HEK293 (cell line): ENCODE data around the gene CELSR1.
A peak's percentile ranks its signal among the peaks of the same experiment; 100 is the strongest.

Source experiments
- CTCF ChIA-PET: fragments of 350-600 bp; formaldehyde crosslinking; extraction: SDS; loops from one replicate; lab custom pipeline; 2021; ENCODE audit warnings: antibody characterized with exemption; lab: Yijun Ruan, JAX
- POLR2A ChIA-PET: fragments of 300-600 bp; formaldehyde crosslinking; extraction: SDS; loops from one replicate; lab custom pipeline; 2020; ENCODE audit warnings: antibody characterized with exemption, inconsistent platforms; lab: Yijun Ruan, JAX
- H3K27ac ChIP-seq: fragments of 200-500 bp; sonication (Bioruptor generic); 2 replicates; pipeline ENCODE4 v1.5.1; 2014; ENCODE audit warnings: low read depth, low read length, control low read depth, inconsistent platforms; ENCODE audit errors: extremely low read depth
- H3K36me3 ChIP-seq, 2 experiments: fragments of 200-500 bp in 1 of 2; sonication (Bioruptor generic) in 1 of 2; 1 replicate in 1 of 2; 2 replicates in 1 of 2; pipeline ENCODE4 v1.5.1; 2014 to 2017; ENCODE audit warnings: inconsistent platforms in 2 of 2, low read length in 2 of 2; ENCODE audit not compliant: control insufficient read depth in 2 of 2, insufficient read depth in 1 of 2
- H3K4me1 ChIP-seq: fragments of 200-500 bp; sonication (Bioruptor generic); 2 replicates; pipeline ENCODE4 v1.5.1; 2014; ENCODE audit warnings: mild to moderate bottlenecking, low read length, inconsistent platforms; ENCODE audit not compliant: control insufficient read depth, insufficient read depth
- H3K4me3 ChIP-seq: 2 replicates; pipeline ENCODE4 v1.5.1; 2011; ENCODE audit warnings: low read depth, mild to moderate bottlenecking, control low read depth, low read length, moderate library complexity
- H3K9me3 ChIP-seq: fragments of 200-500 bp; sonication (Bioruptor generic); 2 replicates; pipeline ENCODE4 v1.5.1; 2014; ENCODE audit warnings: low read depth, low read length, inconsistent platforms; ENCODE audit not compliant: control insufficient read depth, insufficient read depth
- GLIS1 ChIP-seq: fragments of 450-650 bp; formaldehyde crosslinking; IDR thresholded peaks from 2 replicates; pipeline ENCODE4 v1.5.1; 2016; ENCODE audit warnings: missing biosample characterization, missing genetic modification characterization
- GLIS2 ChIP-seq: fragments of 450-650 bp; formaldehyde crosslinking; IDR thresholded peaks from 2 replicates; pipeline ENCODE4 v1.5.1; 2016; ENCODE audit warnings: missing biosample characterization, missing genetic modification characterization
- KLF1 ChIP-seq: fragments of 450-650 bp; formaldehyde crosslinking; IDR thresholded peaks from 2 replicates; pipeline ENCODE4 v1.5.1; 2016; ENCODE audit warnings: missing biosample characterization, missing genetic modification characterization
- MZF1 ChIP-seq: fragments of 450-650 bp; formaldehyde crosslinking; IDR thresholded peaks from 2 replicates; pipeline ENCODE4 v1.5.1; 2017; ENCODE audit warnings: missing biosample characterization, missing genetic modification characterization, borderline replicate concordance
- PATZ1 ChIP-seq: fragments of 450-650 bp; formaldehyde crosslinking; IDR thresholded peaks from 2 replicates; pipeline ENCODE4 v1.5.1; 2016; ENCODE audit warnings: missing biosample characterization, missing genetic modification characterization
- SP2 ChIP-seq: fragments of 450-650 bp; formaldehyde crosslinking; IDR thresholded peaks from 2 replicates; pipeline ENCODE4 v1.5.1; 2016; ENCODE audit warnings: missing biosample characterization, missing genetic modification characterization
- YY1 ChIP-seq: fragments of 450-650 bp; formaldehyde crosslinking; IDR thresholded peaks from 2 replicates; pipeline ENCODE4 v1.5.1; 2018; ENCODE audit warnings: missing biosample characterization, missing genetic modification characterization
- ZNF148 ChIP-seq: fragments of 450-650 bp; formaldehyde crosslinking; IDR thresholded peaks from 2 replicates; pipeline ENCODE4 v1.5.0; 2017; ENCODE audit warnings: missing biosample characterization, missing genetic modification characterization, borderline replicate concordance
- ZNF214 ChIP-seq: fragments of 450-650 bp; formaldehyde crosslinking; IDR thresholded peaks from 2 replicates; pipeline ENCODE4 v1.5.1; 2017; ENCODE audit warnings: missing biosample characterization, mild to moderate bottlenecking, missing genetic modification characterization, borderline replicate concordance
- ZNF223 ChIP-seq: fragments of 450-650 bp; formaldehyde crosslinking; IDR thresholded peaks from 2 replicates; pipeline ENCODE4 v1.5.1; 2016; ENCODE audit warnings: missing biosample characterization, missing genetic modification characterization
- ZNF335 ChIP-seq: fragments of 450-650 bp; formaldehyde crosslinking; conservative IDR thresholded peaks from 2 replicates; pipeline ENCODE4 v1.5.1; 2016; ENCODE audit warnings: missing biosample characterization, missing genetic modification characterization
- ZNF362 ChIP-seq: fragments of 450-650 bp; formaldehyde crosslinking; IDR thresholded peaks from 2 replicates; pipeline ENCODE4 v1.5.1; 2016; ENCODE audit warnings: missing biosample characterization, missing genetic modification characterization
- ZNF398 ChIP-seq: fragments of 450-650 bp; formaldehyde crosslinking; IDR thresholded peaks from 2 replicates; pipeline ENCODE4 v1.5.1; 2017; ENCODE audit warnings: missing biosample characterization, missing genetic modification characterization
- ZNF48 ChIP-seq: fragments of 450-650 bp; formaldehyde crosslinking; IDR thresholded peaks from 2 replicates; pipeline ENCODE4 v1.5.1; 2016; ENCODE audit warnings: missing biosample characterization, missing genetic modification characterization
- ZNF555 ChIP-seq: fragments of 450-650 bp; formaldehyde crosslinking; conservative IDR thresholded peaks from 2 replicates; pipeline ENCODE4 v1.5.1; 2017; ENCODE audit warnings: missing biosample characterization, mild to moderate bottlenecking, missing genetic modification characterization, inconsistent platforms
- ZNF621 ChIP-seq: fragments of 450-650 bp; formaldehyde crosslinking; IDR thresholded peaks from 2 replicates; pipeline ENCODE4 v1.5.1; 2017; ENCODE audit warnings: missing biosample characterization, missing genetic modification characterization
- ZNF624 ChIP-seq: fragments of 450-650 bp; formaldehyde crosslinking; IDR thresholded peaks from 2 replicates; pipeline ENCODE4 v1.5.1; 2017; ENCODE audit warnings: missing biosample characterization, missing genetic modification characterization
- TF ChIP-seq, protein P1 (sequence below): fragments of 450-650 bp; formaldehyde crosslinking; IDR thresholded peaks from 2 replicates; pipeline ENCODE4 v1.5.1; 2016; ENCODE audit warnings: missing biosample characterization, missing genetic modification characterization
- TF ChIP-seq, protein P2 (sequence below): fragments of 450-650 bp; formaldehyde crosslinking; IDR thresholded peaks from 2 replicates; pipeline ENCODE4 v1.5.1; 2017; ENCODE audit warnings: missing biosample characterization, missing genetic modification characterization
- TF ChIP-seq, protein P3 (sequence below): fragments of 450-650 bp; formaldehyde crosslinking; IDR thresholded peaks from 2 replicates; pipeline ENCODE4; 2016; ENCODE audit warnings: missing biosample characterization, missing genetic modification characterization

The CELSR1 gene

GRCh38 chr22:46540874-46541273, 3.5 kb upstream of the CELSR1 start (continued):
- no peak for TF ChIP-seq ZNF398 (tag by site-specific recombination)

- H3K4me3 ChIP-seq: no peak overlapping the region
These were observed 1.7 kb upstream of the CELSR1 start for GRCh38 chr22:46539169-46539568.

DNA sequence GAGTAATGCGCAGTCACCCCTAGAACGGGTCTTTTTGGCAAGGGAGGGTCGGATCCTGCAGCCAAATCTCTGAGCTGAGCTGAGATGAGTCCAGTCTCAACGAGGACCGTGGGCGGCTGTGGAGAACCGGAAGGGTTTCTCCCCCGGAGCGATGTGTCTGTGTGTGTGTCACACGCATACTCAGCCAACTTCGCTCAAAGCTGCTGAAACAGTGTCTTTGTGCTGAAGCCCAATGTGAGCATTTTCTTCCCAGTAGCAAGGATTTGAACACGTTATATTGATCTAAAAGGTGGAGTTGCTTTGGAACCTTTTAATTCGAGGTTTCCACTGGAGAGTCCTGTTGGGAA, 1.4 kb upstream of the CELSR1 start:
- peaks cover 0 to 22% of the 10 kb centered on the region in 2 experiments; a peak in 1 of 3 replicates for H3K36me3 ChIP-seq
- H3K4me3 ChIP-seq: peak overlapping the region; percentile 40
- H3K9me3 ChIP-seq: no peaks in the 10 kb centered on the region
- ChIA-PET POLR2A (interaction anchor here (1.2 to 1.4 kb wide), 3 partner anchors 9 to 202 kb away, joined by 3 to 4 read pairs (median 4); no protein-coding TSS in a partner anchor), CTCF (interaction anchor here (0.7 to 2.1 kb wide), 7 partner anchors 9 to 232 kb away, joined by 3 to 16 read pairs (median 4); no protein-coding TSS in a partner anchor)
- H3K27ac ChIP-seq: no peak overlapping the region
- TF ChIP-seq, protein P1, sequence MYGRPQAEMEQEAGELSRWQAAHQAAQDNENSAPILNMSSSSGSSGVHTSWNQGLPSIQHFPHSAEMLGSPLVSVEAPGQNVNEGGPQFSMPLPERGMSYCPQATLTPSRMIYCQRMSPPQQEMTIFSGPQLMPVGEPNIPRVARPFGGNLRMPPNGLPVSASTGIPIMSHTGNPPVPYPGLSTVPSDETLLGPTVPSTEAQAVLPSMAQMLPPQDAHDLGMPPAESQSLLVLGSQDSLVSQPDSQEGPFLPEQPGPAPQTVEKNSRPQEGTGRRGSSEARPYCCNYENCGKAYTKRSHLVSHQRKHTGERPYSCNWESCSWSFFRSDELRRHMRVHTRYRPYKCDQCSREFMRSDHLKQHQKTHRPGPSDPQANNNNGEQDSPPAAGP (tag by site-specific recombination): 0 out of 2 replicates have a peak, but pooled peaks have one; percentile 4
- TF ChIP-seq ZNF48: no peak
- no peak for TF ChIP-seq MZF1
- TF ChIP-seq PATZ1 (tag by site-specific recombination): 0 out of 2 replicates have a peak, but pooled peaks have one; percentile 10
- no peak for TF ChIP-seq ZNF624
- TF ChIP-seq ZNF148 (tag by site-specific recombination): no peak
- peak; percentile 41; the same call in 1 of the 2 replicates for TF ChIP-seq GLIS1 (tag by site-specific recombination)
- no peak for TF ChIP-seq ZNF335
- TF ChIP-seq ZNF362: no peak
- TF ChIP-seq ZNF214 (tag by site-specific recombination): no peak
- TF ChIP-seq, protein P2, sequence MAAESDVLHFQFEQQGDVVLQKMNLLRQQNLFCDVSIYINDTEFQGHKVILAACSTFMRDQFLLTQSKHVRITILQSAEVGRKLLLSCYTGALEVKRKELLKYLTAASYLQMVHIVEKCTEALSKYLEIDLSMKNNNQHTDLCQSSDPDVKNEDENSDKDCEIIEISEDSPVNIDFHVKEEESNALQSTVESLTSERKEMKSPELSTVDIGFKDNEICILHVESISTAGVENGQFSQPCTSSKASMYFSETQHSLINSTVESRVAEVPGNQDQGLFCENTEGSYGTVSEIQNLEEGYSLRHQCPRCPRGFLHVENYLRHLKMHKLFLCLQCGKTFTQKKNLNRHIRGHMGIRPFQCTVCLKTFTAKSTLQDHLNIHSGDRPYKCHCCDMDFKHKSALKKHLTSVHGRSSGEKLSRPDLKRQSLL (tag by site-specific recombination): peak; percentile 20; the same call in 1 of the 2 replicates
- peak; percentile 68; the same call in 1 of the 2 replicates for TF ChIP-seq GLIS2 (tag by site-specific recombination)
- no peak for TF ChIP-seq ZNF555
- TF ChIP-seq SP2 (tag by site-specific recombination): 0 out of 2 replicates have a peak, but pooled peaks have one; percentile 1
- peaks cover 5% of the 10 kb centered on the region for H3K4me1 ChIP-seq

More at GRCh38 chr22:46539169-46539568, 1.7 kb upstream of the CELSR1 start:
- H3K27ac ChIP-seq: no peak overlapping the region
- H3K4me1 ChIP-seq: peaks cover 5% of the 10 kb centered on the region
- TF ChIP-seq, protein P3, sequence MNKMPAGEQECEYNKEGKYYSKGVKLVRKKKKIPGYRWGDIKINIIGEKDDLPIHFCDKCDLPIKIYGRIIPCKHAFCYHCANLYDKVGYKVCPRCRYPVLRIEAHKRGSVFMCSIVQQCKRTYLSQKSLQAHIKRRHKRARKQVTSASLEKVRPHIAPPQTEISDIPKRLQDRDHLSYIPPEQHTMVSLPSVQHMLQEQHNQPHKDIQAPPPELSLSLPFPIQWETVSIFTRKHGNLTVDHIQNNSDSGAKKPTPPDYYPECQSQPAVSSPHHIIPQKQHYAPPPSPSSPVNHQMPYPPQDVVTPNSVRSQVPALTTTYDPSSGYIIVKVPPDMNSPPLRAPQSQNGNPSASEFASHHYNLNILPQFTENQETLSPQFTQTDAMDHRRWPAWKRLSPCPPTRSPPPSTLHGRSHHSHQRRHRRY (tag by site-specific recombination): no peak
- TF ChIP-seq ZNF621 (tag by site-specific recombination) (no peak), KLF1 (tag by site-specific recombination) (peak; percentile 14; the same call in 1 of the 2 replicates), YY1 (no peak), ZNF223 (tag by site-specific recombination) (peak; percentile 82)
- POLR2A ChIA-PET: interaction anchor here (1.2 to 1.4 kb wide), 2 partner anchors 9 to 202 kb away, joined by 3 to 4 read pairs; no protein-coding TSS in a partner anchor
- H3K9me3 ChIP-seq: no peaks in the 10 kb centered on the region
- peaks cover 0 to 19% of the 10 kb centered on the region in 2 experiments; a peak in 1 of 3 replicates for H3K36me3 ChIP-seq
- CTCF ChIA-PET: interaction anchor here (0.7 to 2.1 kb wide), 6 partner anchors 11 to 232 kb away, joined by 3 to 16 read pairs (median 4); no protein-coding TSS in a partner anchor
